Stimulated activated CD8-positive, alpha-beta memory T cell treated with anti-CD3 and anti-CD28 coated beads, Interleukin-7, amount 100 ng/mL, for 4 hours (primary cell): ENCODE results near the gene ACSS1.

Experiments
- DNase-seq, 2 donors: peaks; one replicate each; pipeline ENCODE4 v3.0.0-alpha.2; 2020; ENCODE audit warnings: low read depth in 2 of 2

The ACSS1 gene

DNA sequence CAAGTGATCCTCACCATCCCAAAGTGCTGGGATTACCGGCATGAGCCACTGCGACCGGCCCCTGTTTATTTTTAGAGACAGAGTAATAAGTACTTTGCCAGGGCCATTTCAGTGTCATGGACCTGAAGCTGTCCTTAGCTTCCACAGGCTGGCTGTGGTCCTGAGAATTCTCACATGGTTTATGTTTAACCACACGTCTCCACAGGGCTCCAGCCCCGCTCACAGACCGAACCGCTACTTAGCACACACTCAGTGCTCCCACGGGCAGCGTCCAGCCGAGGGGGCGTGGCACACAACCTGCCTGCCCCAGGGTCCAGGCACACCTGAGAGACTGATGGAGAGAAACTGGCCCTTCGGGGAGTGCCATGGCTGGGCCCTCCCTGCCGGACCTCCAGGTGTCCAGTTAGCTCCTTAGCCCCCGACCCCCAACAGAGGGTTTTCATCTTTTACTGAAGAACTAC lies 11.7 kb downstream of the ACSS1 start:
- no peak for DNase-seq

- no peak for DNase-seq
These were observed 12.6 kb downstream of the ACSS1 start for GRCh38 chr20:25045343-25045712.

DNA sequence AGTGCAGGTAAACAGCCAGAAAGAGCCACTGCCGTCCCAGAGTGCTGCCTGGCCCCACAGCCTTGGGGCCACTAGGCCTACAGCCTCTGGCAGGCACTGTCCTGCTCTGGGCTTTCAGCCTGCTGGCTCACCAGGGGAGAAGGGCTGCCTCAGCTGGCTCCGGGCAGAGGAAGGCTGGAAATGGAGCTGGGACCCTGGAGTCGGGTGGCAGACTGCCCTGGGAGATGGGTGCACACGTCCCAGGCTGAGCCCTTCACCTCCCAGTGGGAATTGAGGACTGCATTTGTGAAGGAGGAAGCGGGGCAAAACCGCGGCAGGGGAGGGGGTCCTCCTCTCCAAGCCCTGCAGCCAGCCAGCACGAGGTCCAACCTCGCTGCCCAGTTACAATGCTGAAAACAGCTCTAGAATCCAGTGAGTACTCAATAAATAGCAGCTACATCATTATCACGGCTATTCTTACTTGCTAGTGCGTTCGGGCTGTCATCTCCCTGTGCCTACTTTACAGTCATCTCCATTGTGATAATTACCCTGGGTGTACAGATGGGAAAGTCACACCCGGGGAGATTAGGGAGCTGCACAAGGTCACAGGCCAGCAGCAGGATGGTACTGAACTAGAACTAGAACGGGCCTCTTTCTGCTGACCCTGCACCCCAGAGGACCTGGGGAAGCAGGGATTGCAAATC lies 13.1 kb downstream of the ACSS1 start:
- no peak for DNase-seq

- DNase-seq, result no peak
These were observed 13.7 kb downstream of the ACSS1 start for GRCh38 chr20:25044261-25044560.

DNA sequence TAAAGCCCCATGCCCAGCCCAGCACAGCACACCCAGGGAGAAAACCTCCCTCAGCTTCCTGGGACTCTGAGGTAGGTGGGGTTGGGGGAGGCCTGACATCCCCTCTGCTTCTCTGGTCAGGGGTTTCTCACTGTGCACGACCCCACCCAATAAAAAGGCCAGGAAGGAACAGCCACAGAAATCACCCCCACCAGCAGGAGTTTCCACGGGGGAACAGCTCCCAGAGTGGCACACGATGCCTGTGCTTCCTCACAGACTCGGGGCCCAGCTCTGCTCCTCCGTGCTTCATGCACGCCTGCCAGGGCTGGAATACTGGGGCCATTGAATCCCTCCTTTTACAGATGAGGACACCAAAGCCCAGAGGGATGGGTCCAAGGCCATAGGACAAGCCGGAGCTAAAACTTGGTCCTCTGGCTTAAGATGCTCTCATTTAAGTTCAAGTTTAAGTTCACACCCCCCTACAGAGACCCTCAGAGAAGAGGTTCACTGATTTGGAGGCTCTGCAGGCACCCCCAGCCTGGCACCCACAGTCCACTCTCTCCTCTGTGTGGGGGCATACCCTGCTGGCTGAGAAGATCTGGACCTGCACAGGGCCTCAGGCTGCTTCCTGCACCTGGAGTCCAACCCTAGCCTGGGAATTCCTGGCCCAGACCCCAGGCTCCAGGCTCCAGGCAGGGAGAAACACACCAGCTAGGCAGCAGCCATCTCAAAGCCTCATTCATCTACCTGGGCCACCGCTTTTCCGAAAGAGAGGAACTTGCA lies 14.3 kb downstream of the ACSS1 start:
- no peak for DNase-seq

DNA sequence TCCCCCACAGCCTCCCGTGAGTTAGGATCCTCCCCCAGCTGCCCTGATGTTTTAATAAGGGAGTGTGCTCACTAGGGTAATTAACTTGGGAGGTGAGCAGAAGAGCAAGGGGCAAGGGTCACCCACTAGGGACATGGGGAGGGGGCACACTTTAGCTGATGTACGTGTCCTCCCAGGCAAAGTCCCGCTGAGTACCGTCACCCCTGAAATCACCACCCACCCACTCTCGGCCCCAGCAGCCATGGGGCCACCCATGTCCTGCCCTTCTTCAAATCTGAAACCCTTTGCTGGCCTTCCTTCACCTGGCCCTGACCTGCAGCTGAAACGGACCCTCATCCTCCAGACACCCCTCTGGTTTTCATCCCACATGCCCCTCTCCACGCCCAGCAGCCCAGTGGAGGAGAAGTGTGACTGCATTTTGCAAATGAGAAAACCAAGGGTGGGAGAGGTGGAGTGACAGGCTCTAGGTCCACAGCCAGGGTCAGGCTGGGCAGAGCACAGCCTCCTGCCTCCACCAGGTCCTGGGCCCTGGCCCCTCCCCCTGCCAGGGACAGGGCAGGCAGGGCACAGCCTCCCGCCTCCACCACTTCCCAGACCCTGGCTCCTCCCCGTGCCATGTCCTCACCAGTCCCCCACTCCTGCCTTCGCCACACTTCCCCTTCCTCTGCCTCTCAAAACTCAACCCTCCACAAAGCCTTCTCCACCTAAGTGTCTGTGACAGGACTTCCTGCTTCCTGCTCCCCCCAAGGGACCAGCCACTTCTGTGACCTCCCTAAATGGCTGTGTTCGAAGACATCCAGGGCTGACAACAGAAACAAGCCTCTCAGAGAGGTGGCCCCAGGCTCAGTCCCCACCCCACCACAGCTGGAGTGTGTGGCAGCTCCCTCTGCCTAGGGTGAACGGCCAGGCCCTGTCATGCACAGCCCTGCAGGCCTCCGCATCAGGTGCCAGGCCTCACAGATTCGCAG lies 15.1 kb downstream of the ACSS1 start:
- no peak for DNase-seq

DNA sequence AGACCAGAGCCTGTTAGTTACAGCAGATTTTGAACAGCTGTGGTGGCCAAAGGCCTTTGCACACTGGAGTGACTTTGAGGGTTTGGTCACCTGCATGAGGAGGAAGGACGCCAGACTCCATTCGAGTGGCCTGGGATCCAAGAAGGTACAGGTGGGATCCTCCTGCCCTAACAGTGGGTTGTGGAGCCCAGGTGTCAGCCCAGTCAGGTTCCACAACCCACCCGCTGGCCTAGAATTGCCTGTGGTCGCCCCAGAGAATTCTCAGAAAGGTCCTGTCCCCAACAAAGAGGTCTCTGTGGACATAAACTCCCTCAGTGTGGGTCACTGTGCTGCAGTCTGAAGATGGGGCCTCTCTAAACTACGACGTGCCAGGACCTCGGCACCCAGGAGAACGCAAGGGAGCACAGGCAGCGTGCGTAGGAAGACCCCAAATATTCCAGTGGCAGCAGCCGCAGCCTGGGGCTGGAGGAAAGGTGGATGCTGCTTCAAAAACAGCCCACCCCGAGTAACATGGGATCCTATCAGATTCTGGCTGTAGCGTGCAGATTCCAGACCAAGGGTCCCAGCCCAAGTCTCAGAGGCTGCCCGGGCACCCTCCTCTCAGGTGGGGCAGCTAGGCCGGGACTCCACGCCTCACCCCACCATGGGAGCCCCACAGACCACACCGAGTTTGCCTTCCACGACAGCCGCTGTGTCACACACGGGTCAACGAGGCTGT lies 16.0 kb downstream of the ACSS1 start:
- no peak for DNase-seq

GRCh38 chr20:25040438-25040831 lies 17.5 kb downstream of the ACSS1 start:
- no peak for DNase-seq

- no peak for DNase-seq
These were observed 18.1 kb downstream of the ACSS1 start for GRCh38 chr20:25039697-25040437.

- no peak for DNase-seq
These were observed 19.3 kb downstream of the ACSS1 start for GRCh38 chr20:25038591-25039015.

DNA sequence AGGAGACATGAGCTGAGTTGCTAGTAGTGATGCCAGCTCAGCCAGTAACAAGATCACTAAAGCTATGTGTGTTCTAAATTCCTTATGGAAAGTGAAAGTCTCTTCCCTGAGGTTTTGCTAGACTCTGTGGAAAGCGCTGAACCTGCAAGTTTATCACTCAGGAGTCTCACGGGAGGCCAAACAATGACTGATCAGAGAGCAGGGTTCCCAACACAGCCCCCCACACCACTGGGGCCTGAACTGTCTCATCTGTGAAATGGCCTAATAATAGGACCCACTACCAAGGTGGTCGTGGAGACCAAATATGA lies 19.9 kb downstream of the ACSS1 start:
- DNase-seq, result no peak

- DNase-seq, result no peak
These were observed 20.4 kb downstream of the ACSS1 start for GRCh38 chr20:25037288-25038102.

GRCh38 chr20:25036331-25036936 lies 21.5 kb downstream of the ACSS1 start:
- DNase-seq, result no peak

DNA sequence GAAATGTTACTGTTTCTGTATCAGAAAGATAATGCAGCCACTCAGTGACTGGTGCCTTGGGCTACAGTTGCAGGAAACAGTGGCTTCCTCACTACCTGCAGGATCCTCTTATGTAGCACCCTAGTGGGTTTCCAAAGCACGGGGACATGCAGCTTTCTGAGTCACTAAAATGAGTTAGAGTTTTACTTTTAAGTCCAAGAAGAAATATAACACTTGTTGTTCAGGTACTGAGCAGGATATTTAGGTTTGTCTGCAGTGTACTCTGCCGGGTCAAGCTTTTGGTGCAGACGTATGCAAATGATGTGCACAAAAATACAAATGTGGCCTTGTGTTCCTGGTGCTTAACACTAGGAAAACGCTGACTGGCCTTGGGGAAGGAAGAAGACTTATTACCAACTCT lies 22.0 kb downstream of the ACSS1 start:
- no peak for DNase-seq

DNA sequence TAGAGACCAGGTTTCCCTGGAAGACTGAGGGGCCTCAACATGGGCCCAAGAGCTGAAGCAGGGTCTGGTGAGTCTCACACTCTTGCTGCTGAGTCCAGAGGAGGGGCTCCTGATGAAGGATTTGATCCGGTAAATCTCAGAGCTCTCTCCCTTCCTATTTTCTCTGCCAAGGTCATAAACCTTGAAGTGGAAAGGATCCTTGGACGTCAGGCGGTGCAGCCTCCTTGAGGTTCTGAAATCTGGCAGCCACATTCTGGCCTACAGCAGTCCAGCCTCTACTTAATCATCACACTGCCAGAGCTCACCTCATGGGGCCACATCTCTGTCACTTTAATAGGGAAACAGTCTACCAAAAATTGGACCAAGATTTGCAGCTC lies 24.0 kb downstream of the ACSS1 start:
- no peak for DNase-seq

- no peak for DNase-seq
These were observed 24.5 kb downstream of the ACSS1 start for GRCh38 chr20:25033265-25033923.

DNA sequence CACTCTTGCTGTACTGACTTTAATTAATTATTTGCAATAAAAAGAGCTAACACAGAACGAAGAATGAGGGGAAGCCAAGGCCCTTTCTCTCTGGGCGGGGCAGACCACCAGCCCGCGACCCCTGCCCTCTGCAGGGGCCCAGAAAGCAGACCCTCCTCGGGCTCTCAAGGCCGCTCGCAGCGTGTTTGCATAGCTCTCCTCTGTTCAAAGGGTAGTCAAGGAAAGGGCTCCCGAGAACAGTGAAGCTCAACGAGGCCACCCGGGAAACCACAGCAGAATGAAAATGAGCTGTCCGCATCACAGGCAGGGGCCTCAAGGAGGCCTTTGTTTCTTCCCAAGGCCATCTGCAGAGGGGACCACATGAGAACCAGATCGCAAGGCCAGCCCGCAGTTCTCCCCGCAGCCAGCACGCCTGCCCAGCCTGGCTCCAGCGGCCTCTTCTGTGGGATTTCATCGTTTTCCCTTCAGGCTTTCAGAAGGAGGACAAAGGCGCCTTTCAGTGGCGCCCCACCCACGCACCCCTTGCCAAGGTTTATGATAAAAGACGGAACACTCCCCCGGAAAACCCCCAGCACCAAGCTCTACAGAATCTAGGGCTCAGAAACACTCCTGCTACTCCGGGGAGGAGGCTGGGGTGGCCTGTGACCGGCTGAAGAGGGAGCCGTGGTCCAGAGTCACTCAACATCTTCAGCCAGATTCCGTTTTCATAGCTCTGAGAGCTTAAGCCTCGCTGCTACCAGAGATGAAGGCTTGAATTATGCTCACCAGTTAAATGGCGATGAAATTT lies 25.3 kb downstream of the ACSS1 start:
- no peak for DNase-seq

GRCh38 chr20:25032065-25032477 lies 25.9 kb downstream of the ACSS1 start:
- DNase-seq, result no peak

DNA sequence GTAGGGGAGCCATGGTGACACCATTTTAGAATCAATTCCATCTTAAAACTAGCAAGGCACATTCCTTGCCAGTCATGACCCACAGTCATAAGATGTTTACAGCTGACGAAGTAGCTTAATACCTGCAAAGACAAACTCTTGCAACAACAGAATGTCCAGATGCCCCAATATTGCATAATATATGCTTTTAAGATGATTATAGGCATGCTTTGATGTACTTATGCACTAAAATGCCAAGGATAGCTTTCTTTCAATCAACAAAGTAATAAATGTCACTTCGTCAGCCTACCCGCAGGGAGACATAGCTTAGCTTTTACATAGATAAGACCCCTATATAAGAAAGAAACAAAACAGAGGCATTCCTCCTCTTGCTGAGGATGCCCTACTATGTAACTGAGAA lies 26.7 kb downstream of the ACSS1 start:
- no peak for DNase-seq
